AG04450 (cell line): ENCODE measurements around the gene MLST8. TPM values are rescaled to one million over a fixed set of nuclear protein-coding genes. Genes with fewer than 3 reads are reported as not detected.

Experiments
- CTCF ChIA-PET: fragments of 300-600, 350-600 bp; formaldehyde crosslinking; extraction: SDS; loops from one replicate; lab custom pipeline; 2022; ENCODE audit warnings: antibody characterized with exemption, inconsistent platforms; lab: Charles Lee
- POLR2A ChIA-PET: fragments of 350-600 bp; formaldehyde crosslinking; extraction: SDS; loops from one replicate; lab custom pipeline; 2021; ENCODE audit warnings: antibody characterized with exemption, inconsistent platforms; lab: Yijun Ruan, JAX
- DNase-seq: peaks from one replicate; pipeline ENCODE4 v3.0.0-alpha.2; 2011; ENCODE audit warnings: low read depth, low spot score
- H3K27ac ChIP-seq: one replicate; pipeline ENCODE4 v1.5.1; 2012; ENCODE audit warnings: low read depth, low read length, control low read depth
- H3K27me3 ChIP-seq: one replicate; pipeline ENCODE4 v1.6.0; 2012; ENCODE audit warnings: low read length; ENCODE audit not compliant: control insufficient read depth, insufficient read depth
- H3K4me3 ChIP-seq: 2 replicates; pipeline ENCODE4 v1.5.1; 2011; ENCODE audit warnings: mild to moderate bottlenecking, low read depth, low read length, control low read depth
- H3K9me3 ChIP-seq: 2 replicates; pipeline ENCODE4 v1.5.1; 2012; ENCODE audit warnings: low read length; ENCODE audit not compliant: control insufficient read depth, insufficient read depth
- polyA plus RNA-seq: library from polyadenylated mRNA; depleted of rRNA; stranded (reverse); fragments of >200 nt; gene quantifications from 2 replicates; pipeline ENCODE4 v1.2.3, GENCODE V29; 2011
- TF ChIP-seq, protein P1 (sequence below): IDR thresholded peaks from 2 replicates; pipeline ENCODE4 v1.5.1; 2011; ENCODE audit warnings: low read depth, low read length, control low read depth, inconsistent platforms

The MLST8 gene
- polyA plus RNA-seq, 1 experiment, result 41.1 TPM

DNA sequence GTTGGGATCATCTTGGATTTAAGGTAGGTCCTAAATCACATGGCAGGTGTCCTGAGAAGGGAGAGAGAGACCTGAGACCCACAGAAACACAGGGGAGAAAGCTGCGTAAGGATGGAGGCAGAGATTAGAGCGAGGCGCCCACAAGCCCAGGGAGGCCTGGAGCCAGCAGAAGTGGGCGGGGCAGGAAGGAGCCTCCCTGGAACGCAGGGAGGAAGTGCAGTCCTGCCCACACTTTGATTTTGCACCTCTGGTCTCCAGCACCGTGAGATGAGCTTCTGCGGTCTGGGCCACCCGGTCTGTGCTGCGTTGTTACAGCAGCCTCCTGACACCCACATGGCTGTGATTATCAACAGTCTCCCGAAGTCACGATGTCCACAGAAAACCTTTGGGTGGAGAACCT, 37.3 kb downstream of the MLST8 start:
- H3K4me3 ChIP-seq, result no peak overlapping the region
- ChIA-PET CTCF (no interaction called here), POLR2A (no interaction called here)
- peaks cover 4% of the 10 kb centered on the region for H3K27me3 ChIP-seq
- no peak overlapping the region for H3K27ac ChIP-seq
- no peak for DNase-seq
- no peaks in the 10 kb centered on the region; the same call in 1 of the 2 replicates for H3K9me3 ChIP-seq
- TF ChIP-seq, protein P1, sequence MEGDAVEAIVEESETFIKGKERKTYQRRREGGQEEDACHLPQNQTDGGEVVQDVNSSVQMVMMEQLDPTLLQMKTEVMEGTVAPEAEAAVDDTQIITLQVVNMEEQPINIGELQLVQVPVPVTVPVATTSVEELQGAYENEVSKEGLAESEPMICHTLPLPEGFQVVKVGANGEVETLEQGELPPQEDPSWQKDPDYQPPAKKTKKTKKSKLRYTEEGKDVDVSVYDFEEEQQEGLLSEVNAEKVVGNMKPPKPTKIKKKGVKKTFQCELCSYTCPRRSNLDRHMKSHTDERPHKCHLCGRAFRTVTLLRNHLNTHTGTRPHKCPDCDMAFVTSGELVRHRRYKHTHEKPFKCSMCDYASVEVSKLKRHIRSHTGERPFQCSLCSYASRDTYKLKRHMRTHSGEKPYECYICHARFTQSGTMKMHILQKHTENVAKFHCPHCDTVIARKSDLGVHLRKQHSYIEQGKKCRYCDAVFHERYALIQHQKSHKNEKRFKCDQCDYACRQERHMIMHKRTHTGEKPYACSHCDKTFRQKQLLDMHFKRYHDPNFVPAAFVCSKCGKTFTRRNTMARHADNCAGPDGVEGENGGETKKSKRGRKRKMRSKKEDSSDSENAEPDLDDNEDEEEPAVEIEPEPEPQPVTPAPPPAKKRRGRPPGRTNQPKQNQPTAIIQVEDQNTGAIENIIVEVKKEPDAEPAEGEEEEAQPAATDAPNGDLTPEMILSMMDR, result no peak

DNA sequence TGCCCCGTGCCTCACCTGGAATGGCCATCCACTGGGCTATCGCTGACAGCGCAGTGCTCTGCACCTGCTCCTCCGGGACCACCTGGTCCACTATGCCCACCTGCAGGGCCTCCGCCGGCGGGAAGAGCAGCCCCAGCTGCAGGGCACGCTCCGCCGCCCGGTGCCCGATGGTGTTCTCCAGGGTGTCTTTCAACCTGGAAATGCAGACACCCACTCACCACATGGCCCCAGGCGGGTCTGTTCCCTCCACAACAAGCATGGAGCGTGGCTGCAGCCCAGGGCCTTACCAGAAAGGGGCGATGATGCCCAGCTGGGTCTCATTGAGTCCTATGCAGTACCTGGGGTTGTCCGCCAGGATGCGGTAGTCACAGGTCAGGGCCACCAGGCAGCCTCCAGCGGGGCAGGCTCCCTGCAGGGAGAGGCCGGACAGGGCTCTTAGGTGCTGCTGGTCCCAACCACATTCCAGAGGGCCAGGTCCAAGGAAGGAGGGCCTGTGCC, 37.8 kb downstream of the MLST8 start:
- CTCF ChIA-PET, result no interaction called here

DNA sequence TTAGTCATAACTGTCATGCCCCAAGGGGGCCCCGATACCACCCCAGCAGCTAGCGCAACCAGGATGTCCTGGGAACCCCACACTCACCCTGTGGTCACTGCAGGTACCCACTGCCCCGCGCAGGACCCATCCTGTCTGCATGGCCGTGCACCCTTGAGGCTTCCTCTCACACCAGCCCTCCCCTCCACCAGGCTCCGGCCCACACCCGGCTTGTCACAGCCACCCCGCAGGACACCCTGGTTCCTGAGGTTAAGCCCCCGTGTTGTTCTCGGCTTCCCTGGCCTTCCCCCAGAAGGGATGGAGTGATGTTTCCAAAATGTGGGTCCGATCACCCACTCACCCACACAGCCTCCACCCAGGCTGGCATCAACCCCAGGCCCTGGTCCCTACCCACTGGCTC, 38.5 kb downstream of the MLST8 start:
- no peak for DNase-seq
- H3K9me3 ChIP-seq, result no peaks in the 10 kb centered on the region; the same call in 1 of the 2 replicates
- CTCF ChIA-PET, result no interaction called here
- no peaks in the 10 kb centered on the region for H3K27me3 ChIP-seq
- TF ChIP-seq, protein P1, result no peak
- H3K27ac ChIP-seq, result no peak overlapping the region
- H3K4me3 ChIP-seq, result no peak overlapping the region
- POLR2A ChIA-PET, result no interaction called here

More for the DNA sequence above, 37.8 kb downstream of the MLST8 start:
- Histone ChIP-seq H3K4me3 (no peak overlapping the region), H3K27me3 (no peaks in the 10 kb centered on the region), H3K27ac (no peak overlapping the region), H3K9me3 (no peaks in the 10 kb centered on the region; the same call in 1 of the 2 replicates)
- POLR2A ChIA-PET, result no interaction called here
- DNase-seq, result no peak
- TF ChIP-seq, protein P1, result no peak

DNA sequence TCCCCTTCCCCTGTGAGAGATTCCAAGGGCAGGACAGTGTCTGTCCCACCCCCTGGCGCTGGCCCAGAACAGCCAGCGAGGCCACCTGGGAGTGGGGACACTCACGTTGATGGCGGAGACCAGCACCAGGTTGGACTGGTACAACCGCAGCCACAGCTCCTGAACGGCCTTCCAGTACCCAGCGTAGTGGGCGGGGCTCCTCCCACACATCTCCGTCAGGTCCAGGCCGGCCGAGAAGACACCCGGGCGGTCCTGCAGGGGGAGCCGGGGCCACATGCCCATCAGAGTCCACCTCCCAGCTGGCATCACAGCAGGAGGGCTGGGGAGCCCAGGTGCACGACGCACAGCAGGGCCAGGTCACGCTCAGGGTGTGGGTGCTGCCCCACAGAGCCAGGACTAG, 39.0 kb downstream of the MLST8 start:
- Histone ChIP-seq H3K27me3 (no peaks in the 10 kb centered on the region), H3K27ac (no peak overlapping the region), H3K4me3 (no peak overlapping the region), H3K9me3 (no peaks in the 10 kb centered on the region; the same call in 1 of the 2 replicates)
- CTCF ChIA-PET, result no interaction called here
- TF ChIP-seq, protein P1, result no peak
- POLR2A ChIA-PET, result no interaction called here
- no peak for DNase-seq

DNA sequence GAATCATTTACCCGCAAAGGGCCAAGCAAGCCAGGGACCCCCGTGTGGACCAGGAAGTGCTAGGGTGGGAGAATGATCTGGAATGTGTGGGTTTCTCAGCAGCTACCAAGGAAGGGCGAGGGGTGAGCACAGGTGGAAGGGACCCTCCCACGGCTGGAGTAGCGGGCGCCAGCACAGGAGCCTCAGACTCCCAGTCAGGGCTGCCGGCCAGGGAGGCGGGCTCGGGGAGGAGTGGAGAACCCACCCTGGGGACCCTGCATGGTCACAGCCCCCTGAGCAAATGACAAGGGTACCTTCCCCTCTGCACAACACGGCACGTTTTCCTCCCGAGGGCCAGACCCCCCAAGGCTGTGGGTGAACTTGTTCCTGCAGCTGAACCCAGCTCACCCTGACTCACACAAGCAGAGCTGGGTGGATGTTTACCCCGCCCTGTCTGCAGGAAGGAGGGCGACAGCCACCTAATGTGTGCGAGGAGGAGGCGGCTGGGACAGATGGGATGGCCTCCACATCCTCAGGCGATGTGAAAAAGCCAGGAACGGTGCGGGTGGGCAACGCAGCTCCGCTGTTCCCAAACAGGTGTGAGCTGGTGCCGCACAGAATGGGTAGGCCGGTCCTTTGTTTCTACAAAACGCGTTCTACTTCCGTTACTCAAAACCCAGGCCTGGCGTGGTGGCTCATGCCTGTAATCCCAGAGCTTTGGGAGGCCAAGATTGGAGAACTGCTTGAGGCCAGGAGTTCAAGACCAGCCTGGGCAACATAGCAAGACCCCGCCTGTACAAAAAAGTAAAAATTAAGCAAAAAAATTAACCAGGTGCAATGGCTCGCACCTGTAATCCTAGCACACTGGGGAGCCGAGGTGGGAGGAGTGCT, 39.9 kb downstream of the MLST8 start:
- POLR2A ChIA-PET, result no interaction called here
- TF ChIP-seq, protein P1, result no peak
- Histone ChIP-seq H3K4me3 (no peak overlapping the region), H3K27ac (no peak overlapping the region), H3K27me3 (no peaks in the 10 kb centered on the region), H3K9me3 (no peaks in the 10 kb centered on the region; the same call in 1 of the 2 replicates)
- no peak for DNase-seq
- CTCF ChIA-PET, result no interaction called here
